K562 (cell line): ENCODE results near the gene ZDHHC1. TPM values are rescaled to one million over a fixed set of nuclear protein-coding genes. Genes with fewer than 3 reads are reported as not detected.

Source experiments
- ADNP ChIP-seq: fragments of 200-800 bp; sonication (Bioruptor generic); IDR thresholded peaks from 2 replicates; pipeline ENCODE4 v1.6.1; 2016; ENCODE audit warnings: missing genetic modification characterization, missing compliant biosample characterization
- CHAMP1 ChIP-seq: fragments of 450-650 bp; IDR thresholded peaks from 2 replicates; pipeline ENCODE4 v1.6.1; 2016; ENCODE audit warnings: mild to moderate bottlenecking
- ELF1 ChIP-seq: fragments of 200-800 bp; sonication (Bioruptor generic); IDR thresholded peaks from 2 replicates; pipeline ENCODE4 v1.6.1; 2016; ENCODE audit warnings: missing genetic modification characterization, missing compliant biosample characterization
- KLF6 ChIP-seq: fragments of 250-450 bp; sonication (Bioruptor Pico); IDR thresholded peaks from 2 replicates; pipeline ENCODE4 v1.4.0; 2020; ENCODE audit warnings: mild to moderate bottlenecking, moderate library complexity, borderline replicate concordance
- MYNN ChIP-seq, 2 experiments: sonication (generic); formaldehyde crosslinking in 1 of 2; IDR thresholded peaks; 2 replicates each; pipeline versions ENCODE4 v1.5.0 to v1.6.1; 2016 to 2020; ENCODE audit warnings: antibody characterized with exemption in 1 of 2, missing genetic modification reagents in 1 of 2
- PHB2 ChIP-seq: fragments of 450-650 bp; IDR thresholded peaks from 2 replicates; pipeline ENCODE4 v1.6.1; 2017; ENCODE audit warnings: low read depth
- RHOXF2B ChIP-seq: fragments of 250-450 bp; sonication (Bioruptor Pico); conservative IDR thresholded peaks from 2 replicates; pipeline ENCODE4 v1.5.1; 2021
- SFPQ ChIP-seq: fragments of 200-400 bp; formaldehyde crosslinking; IDR thresholded peaks from 2 replicates; pipeline ENCODE4 v1.6.1; 2017; ENCODE audit warnings: mild to moderate bottlenecking, low read depth, low read length, moderate library complexity
- STAT5B ChIP-seq: fragments of 250-450 bp; sonication (Bioruptor Pico); IDR thresholded peaks from 2 replicates; pipeline ENCODE4 v1.8.0; 2021; ENCODE audit warnings: mild to moderate bottlenecking, inconsistent platforms
- ZKSCAN1 ChIP-seq: fragments of 150-350 bp; IDR thresholded peaks from 2 replicates; pipeline ENCODE4 v1.6.1; 2016; ENCODE audit warnings: low read depth, low read length
- ZNF217 ChIP-seq: sonication (generic); formaldehyde crosslinking; IDR thresholded peaks from 2 replicates; pipeline ENCODE4 v1.8.0; 2022; ENCODE audit warnings: mild to moderate bottlenecking, missing genetic modification reagents
- polyA plus RNA-seq, 8 experiments: library from polyadenylated mRNA; depleted of rRNA in 4 of 8; stranded (reverse) in 5 of 8; unstranded in 3 of 8; fragments of >200 nt; fragmentation: Nextera tagmentation in 2 of 8; fragmentation: Illumina TruSeq in 1 of 8; extraction: Ambion mirVana in 2 of 8; extraction: Trizol in 1 of 8; gene quantifications; 2 replicates each; pipeline versions ENCODE4 v1.2.1 to v1.2.3, GENCODE V29; 2011 to 2014; ENCODE audit warnings: inconsistent platforms in 1 of 8, missing spikeins in 1 of 8
- total RNA-seq, 7 experiments: library from RNA; depleted of rRNA in 6 of 7; stranded (reverse); fragments of >200 nt in 6 of 7; fragmentation: Illumina TruSeq in 2 of 7; extraction: Trizol in 2 of 7; gene quantifications; 2 replicates each; pipeline versions ENCODE4 v1.2.1 to v1.2.3, GENCODE V29; 2011 to 2021; ENCODE audit warnings: low replicate concordance in 1 of 7

Gene ZDHHC1
- total and polyA plus RNA-seq, 9 of the 15 experiments (the other 6 are each of a cell fraction or from before 2014, with no cell fraction given), result 0.06 to 0.77 (median 0.25) TPM; not detected in 4

GRCh38 chr16:67463691-67464090, 47.4 kb upstream of the ZDHHC1 start (continued):
- TF ChIP-seq CHAMP1 (no peak), RHOXF2B (no peak), SFPQ (no peak), KLF6 (CRISPR knock-in tag) (no peak), PHB2 (no peak), ZNF217 (CRISPR knock-in tag) (no peak), ADNP (no peak), STAT5B (no peak), ELF1 (no peak), MYNN (IDR thresholded peaks at IDR 0.05) (no peak), MYNN (CRISPR knock-in tag; IDR thresholded peaks at IDR 0.05) (no peak), ZKSCAN1 (no peak)
